Right ventricle myocardium inferior (tissue), 1 donor: ENCODE measurements around the gene CALN1. TPM values are rescaled to one million over a fixed set of nuclear protein-coding genes. Genes with fewer than 3 reads are reported as not detected.
"Not testable (repeated sequence)": the region's sequence is repeated elsewhere in the genome, so short reads cannot be mapped to it uniquely, and the experiment has no call there.

Experiments used
- ATAC-seq: fragments of 200-7000 bp; cut with Tn5 transposase; one replicate; pipeline ENCODE4 v1.9.1; 2020; ENCODE audit warnings: mild to moderate bottlenecking, moderate library complexity
- DNase-seq: peaks from one replicate; pipeline ENCODE4 v3.0.0; 2021; ENCODE audit errors: missing footprints
- intact Hi-C: fragments of 100-400 bp; cut with DNase I; formaldehyde crosslinking; loops from one replicate; pipeline ENCODE4 v1.11.0; 2022
- total RNA-seq: library from RNA; stranded (reverse); fragmentation: NEBNext Ultra II Directional; extraction: Animal tissue kit (Norgen Biotek cat#: 25700); gene quantifications from one replicate; pipeline ENCODE4 v1.2.1, GENCODE V29; 2021
- donor health status: DM: no; HTN: yes; CAD: no; lungs with severe emphysema.

The CALN1 gene
- total RNA-seq, 1 donor from 2014 or later, result not detected

GRCh38 chr7:71754828-71755227, 657.3 kb downstream of the CALN1 start:
- DNase-seq, result no peak
- ATAC-seq, result no peak
- intact Hi-C loops, result loop anchor here (5.0 kb wide), 1 partner anchor 737 kb away; no protein-coding TSS in a partner anchor

DNA sequence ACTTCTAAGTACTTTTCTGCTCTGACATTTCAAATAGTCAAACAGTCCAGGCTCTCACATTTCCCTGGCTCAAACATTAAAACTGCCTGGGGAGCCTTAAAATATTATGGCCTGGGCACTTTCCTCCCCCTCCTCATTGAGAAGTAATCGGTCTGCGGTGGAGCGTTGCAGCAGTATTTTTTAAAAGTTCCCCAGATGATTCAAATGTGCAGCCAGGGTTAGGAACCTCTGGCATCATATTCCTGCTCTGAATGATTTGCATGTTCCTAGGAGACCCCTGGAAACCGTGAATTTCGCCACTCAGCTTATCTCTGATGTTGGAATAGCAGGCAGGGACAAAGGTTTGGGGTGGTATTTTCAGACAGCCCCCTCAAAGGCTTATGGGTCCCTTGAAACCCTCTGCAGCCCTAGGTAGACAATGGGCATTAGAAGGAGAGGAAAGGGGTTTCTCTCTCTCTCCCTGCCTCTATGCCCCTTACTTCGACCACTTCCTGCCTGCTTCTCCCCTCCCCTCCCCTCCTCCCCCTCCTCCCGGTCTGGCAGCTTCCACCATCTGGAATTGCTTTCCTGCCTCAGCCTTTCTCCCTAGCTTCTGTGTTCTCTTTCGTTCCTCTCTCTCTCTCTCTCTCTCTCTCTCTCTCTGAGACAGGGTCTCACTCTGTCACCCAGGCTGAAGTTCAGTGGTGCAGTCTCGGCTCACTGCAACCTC, 658.0 kb downstream of the CALN1 start:
- intact Hi-C loops, result loop anchor here (5.0 kb wide), 1 partner anchor 738 kb away; no protein-coding TSS in a partner anchor
- ATAC-seq (no peak), DNase-seq (peak; percentile 5)

DNA sequence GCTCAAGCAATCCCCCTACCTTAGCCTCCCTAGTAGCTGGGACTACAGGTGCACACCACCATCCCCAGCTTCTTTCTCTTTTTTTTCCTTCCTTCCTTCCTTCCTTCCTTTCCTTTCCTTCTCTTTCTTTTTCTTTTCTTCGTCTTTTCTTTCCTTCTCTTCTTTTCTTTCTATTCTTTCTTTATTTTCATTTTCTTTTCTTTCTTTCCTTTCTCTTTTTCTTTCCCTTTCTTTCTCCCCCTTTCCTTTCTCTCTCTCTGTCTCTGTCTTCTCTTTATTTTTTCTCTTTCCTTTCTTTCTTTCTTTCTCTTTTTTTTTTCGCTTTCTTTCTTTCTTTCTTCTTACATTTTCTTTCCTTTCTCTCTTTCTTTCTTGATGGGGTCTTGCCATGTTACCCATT, 658.9 kb downstream of the CALN1 start:
- intact Hi-C loops, result loop anchor here (5.0 kb wide), 1 partner anchor 739 kb away; no protein-coding TSS in a partner anchor
- ATAC-seq (no peak), DNase-seq (no peak)

DNA sequence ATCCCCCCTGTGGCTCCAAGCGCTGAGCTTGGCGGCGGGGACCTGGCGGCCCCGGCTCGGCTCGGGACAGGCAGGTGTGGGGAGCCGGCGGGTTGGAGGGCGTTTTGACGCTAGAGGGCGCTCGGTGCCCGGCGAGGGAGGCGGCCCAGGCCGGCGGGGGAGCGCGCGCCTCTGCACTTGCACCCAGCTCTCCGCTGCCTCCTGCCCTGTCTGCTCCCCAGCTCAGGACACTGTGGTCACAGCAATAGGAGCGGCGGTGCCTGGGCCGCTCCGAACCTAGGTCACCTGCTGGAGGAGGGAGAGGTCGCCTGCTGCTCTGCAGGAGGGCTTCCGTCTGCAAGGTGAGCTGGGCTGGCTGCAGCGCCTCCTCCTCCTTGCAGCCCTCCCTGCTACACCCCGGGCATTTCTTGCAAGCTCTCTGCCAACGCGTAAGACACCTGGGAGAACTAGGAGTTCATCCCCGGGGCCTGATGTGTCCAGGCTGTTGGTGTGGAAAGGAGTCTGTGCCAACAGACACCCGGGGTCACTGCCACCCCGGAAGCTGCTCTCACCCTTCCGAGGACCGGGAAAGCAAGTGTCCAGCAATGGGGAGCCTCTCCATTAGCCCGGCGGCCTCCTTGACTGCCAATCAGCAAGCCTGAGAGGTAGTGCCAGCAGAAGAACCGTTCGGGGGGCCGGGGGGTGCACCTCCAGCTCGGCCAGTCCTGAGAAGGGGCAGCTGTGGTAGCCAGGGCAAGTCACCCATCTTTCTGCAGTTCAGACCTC, 659.8 kb downstream of the CALN1 start:
- intact Hi-C loops, result loop anchor here (5.0 kb wide), 1 partner anchor 740 kb away; no protein-coding TSS in a partner anchor
- peak; percentile 59 for ATAC-seq
- DNase-seq, result peak; percentile 18

- DNase-seq (no peak), ATAC-seq (no peak)
- intact Hi-C loops, result loop anchor here (5.0 kb wide), 1 partner anchor 742 kb away; no protein-coding TSS in a partner anchor
Measured at GRCh38 chr7:71750290-71750689, 661.8 kb downstream of the CALN1 start.

- ATAC-seq (no peak), DNase-seq (no peak)
- intact Hi-C loops, result no loop called here
Measured at GRCh38 chr7:71746006-71746405, 666.1 kb downstream of the CALN1 start.

DNA sequence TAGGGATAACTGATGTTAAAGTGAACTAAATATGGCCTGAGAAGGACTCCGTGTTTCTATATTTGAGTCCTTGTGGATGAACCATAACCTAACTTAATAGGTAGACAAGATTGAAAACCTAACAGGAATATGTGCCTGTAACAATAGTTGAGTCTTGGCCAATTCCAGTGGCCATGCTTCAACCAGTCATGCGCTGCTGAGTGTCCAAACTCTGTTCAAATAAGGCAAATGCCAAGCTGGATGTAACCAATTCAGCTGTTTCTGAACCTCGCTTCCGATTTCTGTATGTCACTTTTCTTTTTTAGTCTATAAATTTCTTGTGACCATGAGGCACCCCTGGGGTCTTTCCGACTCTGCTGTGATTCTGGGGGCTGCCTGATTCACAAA, 672.0 kb downstream of the CALN1 start:
- DNase-seq, result no peak
- intact Hi-C loops, result no loop called here
- no peak for ATAC-seq

- ATAC-seq (no peak), DNase-seq (no peak)
- intact Hi-C loops, result loop anchor here (10.0 kb wide), 1 partner anchor 505 kb away; no protein-coding TSS in a partner anchor
Measured at GRCh38 chr7:71739520-71740173, 672.5 kb downstream of the CALN1 start.

GRCh38 chr7:71737931-71738540, 674.1 kb downstream of the CALN1 start:
- intact Hi-C loops, result loop anchor here (10.0 kb wide), 1 partner anchor 503 kb away; no protein-coding TSS in a partner anchor
- not testable (repeated sequence) for DNase-seq, ATAC-seq

DNA sequence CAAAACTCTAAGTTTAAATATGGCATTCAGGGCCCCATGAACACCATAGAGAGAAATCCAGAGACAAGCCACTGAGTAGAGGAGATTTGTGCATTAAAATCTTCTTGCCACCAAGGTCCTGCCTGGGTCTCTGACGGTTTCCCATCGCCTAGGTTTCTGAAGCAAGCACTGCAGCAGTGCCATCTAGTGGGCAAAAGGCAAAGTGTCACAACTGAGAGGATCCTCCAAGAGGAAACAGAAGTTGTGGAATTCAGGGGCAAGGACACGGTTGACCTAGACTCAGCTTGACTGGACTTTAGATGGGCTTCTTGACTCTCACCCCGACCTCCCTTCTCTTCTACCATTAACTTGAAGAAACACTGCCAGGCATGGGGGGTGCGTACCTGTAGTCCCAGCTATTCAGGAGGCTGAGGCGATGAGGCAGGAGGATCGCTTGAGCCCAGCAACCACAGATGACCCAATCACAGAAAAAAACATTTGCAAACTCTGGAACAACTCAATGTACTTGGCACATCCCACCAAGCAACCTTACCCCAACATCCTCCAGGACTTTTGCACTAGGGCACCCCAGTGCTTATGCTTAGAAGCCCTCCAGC, 676.1 kb downstream of the CALN1 start:
- intact Hi-C loops, result loop anchor here (1.0 to 10.0 kb wide), 3 partner anchors 501 to 907 kb away; no protein-coding TSS in a partner anchor
- ATAC-seq (no peak), DNase-seq (no peak)

DNA sequence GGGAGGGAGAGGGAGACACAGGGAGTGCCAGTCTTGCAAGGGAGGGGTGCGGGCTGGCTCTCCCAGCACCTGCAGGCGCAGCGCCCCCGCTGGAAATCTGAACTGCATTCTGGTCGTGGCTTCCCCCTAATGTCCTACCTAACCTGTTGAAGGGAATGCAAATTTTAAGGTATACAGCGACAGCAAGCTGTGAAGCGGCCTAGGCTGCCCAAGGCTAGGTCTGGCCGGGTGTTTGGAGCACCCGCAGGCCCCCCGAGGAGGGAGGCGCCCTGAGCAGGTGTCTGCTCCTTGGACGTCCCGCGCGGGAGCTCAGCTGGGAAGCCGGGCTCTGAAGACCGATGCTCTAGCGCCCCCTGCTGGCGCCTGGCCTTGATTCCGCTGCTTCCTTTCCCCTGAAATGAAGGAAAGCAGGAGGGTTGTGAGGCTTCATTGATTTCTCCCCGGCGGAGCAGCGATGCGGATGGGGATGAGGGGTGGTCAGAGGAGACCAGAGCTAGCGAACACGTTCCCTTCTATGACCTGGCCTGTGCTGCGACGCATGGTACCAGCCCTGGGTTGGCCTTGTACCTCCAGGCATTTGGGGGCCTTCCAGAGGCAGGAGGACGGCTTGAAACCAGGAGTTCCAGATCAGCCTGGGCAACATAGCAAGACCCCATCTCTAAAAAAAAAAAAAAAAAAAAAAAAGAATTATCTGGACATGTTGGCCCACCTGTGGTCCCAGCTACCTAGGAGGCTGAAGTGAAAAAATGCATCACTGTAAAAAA, 678.8 kb downstream of the CALN1 start:
- DNase-seq, result peak; percentile 80
- intact Hi-C loops, result loop anchor here (1.0 to 10.0 kb wide), 3 partner anchors 471 to 875 kb away; no protein-coding TSS in a partner anchor
- peak; percentile 74 for ATAC-seq

- DNase-seq (no peak), ATAC-seq (no peak)
- intact Hi-C loops, result loop anchor here (5.0 to 10.0 kb wide), 2 partner anchors 469 to 497 kb away; no protein-coding TSS in a partner anchor
Measured at GRCh38 chr7:71731740-71732139, 680.4 kb downstream of the CALN1 start.
